Measurements from ENCODE around the gene TNNC2. TPM values are rescaled to one million over a fixed set of nuclear protein-coding genes. Genes with fewer than 3 reads are reported as not detected.

Gene TNNC2
- total and polyA plus RNA-seq, 2 experiments from 2014 or later = 0.83 TPM; not detected in 1

DNA sequence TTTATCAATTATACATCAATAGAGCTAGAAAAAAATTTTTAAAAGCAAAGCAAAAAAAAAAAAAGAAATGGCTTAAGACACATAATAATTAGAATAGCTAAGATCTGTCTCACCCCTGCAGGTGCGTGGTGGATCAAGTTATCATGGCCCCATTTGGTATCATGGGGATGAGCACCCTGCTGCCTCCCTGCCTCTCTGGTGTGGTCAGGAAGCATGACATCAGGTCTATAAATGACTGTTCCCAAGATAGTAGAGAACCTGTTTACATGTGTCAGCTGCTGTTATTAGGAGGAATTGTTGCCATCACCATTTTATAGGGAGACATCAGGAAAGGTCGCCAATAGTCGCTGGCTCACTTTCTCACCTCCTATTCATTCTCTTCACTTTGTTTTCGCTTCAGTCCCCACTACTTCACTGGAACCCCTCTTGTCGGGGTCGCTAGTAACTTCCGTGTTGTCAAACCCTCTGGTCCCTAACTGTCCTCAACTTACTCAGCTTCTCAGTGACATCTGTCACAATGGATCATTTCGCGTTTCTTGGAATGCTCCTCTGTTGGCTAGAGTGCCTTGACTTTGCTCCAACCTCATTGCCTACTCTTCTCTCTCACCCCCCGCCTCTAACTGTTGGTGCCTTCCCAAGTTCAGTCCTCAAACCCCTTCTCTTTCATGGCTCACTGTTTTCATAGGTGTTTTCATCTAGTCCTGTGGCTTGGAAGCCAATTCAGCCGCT lies 30.6 kb downstream of the TNNC2 start:
- in situ Hi-C loops (cut with MboI) = loop anchor here (25.0 kb wide), 1 partner anchor 784 kb away; no protein-coding TSS in a partner anchor
- no peak overlapping the region for H3K27ac ChIP-seq
- peaks cover 37% of the 10 kb centered on the region for H3K36me3 ChIP-seq (ENCODE audit: low read depth)

DNA sequence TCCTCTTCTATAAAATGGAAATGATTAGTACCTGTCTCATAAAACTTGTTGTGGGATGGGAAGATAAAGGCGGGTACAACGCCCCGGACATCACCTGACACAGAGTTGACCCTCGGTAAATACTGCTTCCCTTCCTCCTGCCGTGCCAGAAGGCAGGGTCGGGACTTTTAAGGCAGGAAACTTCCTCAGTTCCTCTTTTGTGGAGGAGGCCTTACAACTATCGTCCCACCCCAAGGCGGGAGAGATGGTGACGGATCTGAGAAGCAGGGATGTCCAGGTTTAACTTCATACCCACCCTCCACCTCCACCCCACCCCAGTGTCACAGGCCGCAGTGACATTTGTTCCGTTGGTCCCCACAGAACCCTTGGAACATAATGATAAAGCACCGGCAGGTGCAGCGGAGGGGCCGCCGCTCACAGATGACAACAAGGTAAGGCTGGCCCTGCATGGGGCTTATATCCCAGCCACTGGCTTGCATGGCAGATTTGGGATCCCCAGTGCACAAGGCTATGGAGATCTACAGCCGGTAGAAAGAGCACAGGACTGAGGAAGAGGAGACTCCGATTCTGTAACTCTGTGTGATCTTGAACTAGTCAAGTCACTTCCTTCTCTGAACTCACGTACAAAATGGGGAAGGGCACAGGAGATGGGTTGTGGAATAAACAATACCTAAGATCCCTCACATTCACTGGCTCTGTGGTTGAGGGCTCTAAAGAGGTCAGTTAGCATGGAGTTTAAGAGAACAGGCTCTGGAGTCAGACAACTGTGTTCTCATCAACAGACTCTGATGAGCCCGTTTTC lies 34.6 kb downstream of the TNNC2 start:
- H3K36me3 ChIP-seq (ENCODE audit: low read depth) = peaks cover 28% of the 10 kb centered on the region
- peak overlapping the region; percentile 90 for H2AFZ ChIP-seq
- no peaks in the 10 kb centered on the region for H4K20me1 ChIP-seq (ENCODE audit: insufficient read depth)
- peak overlapping the region; percentile 73 for H3K27ac ChIP-seq
- no peaks in the 10 kb centered on the region for H3K9me3 ChIP-seq (ENCODE audit: low read depth)
- H3K4me3 ChIP-seq = peak overlapping the region; percentile 97
- peaks cover 25% of the 10 kb centered on the region; the same call in 1 of the 2 replicates for H3F3A ChIP-seq (ENCODE audit: insufficient read depth)
- 25 to 26% methylated on average over 19 of the region's 19 CpGs for WGBS, 2 experiments (ENCODE audit: low coverage in 1 of 2, low lambda C conversion rate in 2 of 2, missing lambda C conversion rate in 2 of 2)
- no peak for DNase-seq
- H3K4me1 ChIP-seq (ENCODE audit: insufficient read depth) = peaks cover 6% of the 10 kb centered on the region; the same call in 1 of the 2 replicates
- H3K9ac ChIP-seq = peak overlapping the region; percentile 98
- in situ Hi-C loops (cut with MboI) = loop anchor here (25.0 kb wide), 1 partner anchor 780 kb away; no protein-coding TSS in a partner anchor
- H3K27me3 ChIP-seq (replicated peaks; ENCODE audit: insufficient read depth) = no peaks in the 10 kb centered on the region
- peaks cover 28% of the 10 kb centered on the region for H3K79me2 ChIP-seq (ENCODE audit: insufficient read depth)
- TF ChIP-seq EZH2 (IDR thresholded peaks at IDR 0.05; ENCODE audit: insufficient read depth, poor library complexity, severe bottlenecking) (no peak), EZH2phosphoT487 (IDR thresholded peaks at IDR 0.05; ENCODE audit: insufficient read depth, low read depth) (no peak)
- H3K9me2 ChIP-seq (ENCODE audit: insufficient read depth) = no peaks in the 10 kb centered on the region
- peak overlapping the region; percentile 98 for H3K4me2 ChIP-seq (ENCODE audit: unreplicated experiment)

More for the DNA sequence above, 30.6 kb downstream of the TNNC2 start:
- Histone ChIP-seq H3K4me1 (ENCODE audit: insufficient read depth) (peaks cover 3% of the 10 kb centered on the region; the same call in 1 of the 2 replicates), H3K79me2 (ENCODE audit: insufficient read depth) (peaks cover 28% of the 10 kb centered on the region), H3F3A (ENCODE audit: insufficient read depth) (peaks cover 18% of the 10 kb centered on the region), H3K9ac (no peak overlapping the region), H3K4me3 (no peak overlapping the region), H3K27me3 (replicated peaks; ENCODE audit: insufficient read depth) (no peaks in the 10 kb centered on the region), H3K4me2 (ENCODE audit: unreplicated experiment) (no peak overlapping the region), H2AFZ (no peak overlapping the region), H4K20me1 (ENCODE audit: insufficient read depth) (no peaks in the 10 kb centered on the region), H3K9me3 (ENCODE audit: low read depth) (no peaks in the 10 kb centered on the region), H3K9me2 (ENCODE audit: insufficient read depth) (no peaks in the 10 kb centered on the region)
- 88 to 90% methylated on average over 11 of the region's 11 CpGs for WGBS, 2 experiments (ENCODE audit: low coverage in 1 of 2, low lambda C conversion rate in 2 of 2, missing lambda C conversion rate in 2 of 2)
- TF ChIP-seq EZH2phosphoT487 (IDR thresholded peaks at IDR 0.05; ENCODE audit: insufficient read depth, low read depth) (no peak), EZH2 (IDR thresholded peaks at IDR 0.05; ENCODE audit: insufficient read depth, poor library complexity, severe bottlenecking) (no peak)
- no peak for DNase-seq

DNA sequence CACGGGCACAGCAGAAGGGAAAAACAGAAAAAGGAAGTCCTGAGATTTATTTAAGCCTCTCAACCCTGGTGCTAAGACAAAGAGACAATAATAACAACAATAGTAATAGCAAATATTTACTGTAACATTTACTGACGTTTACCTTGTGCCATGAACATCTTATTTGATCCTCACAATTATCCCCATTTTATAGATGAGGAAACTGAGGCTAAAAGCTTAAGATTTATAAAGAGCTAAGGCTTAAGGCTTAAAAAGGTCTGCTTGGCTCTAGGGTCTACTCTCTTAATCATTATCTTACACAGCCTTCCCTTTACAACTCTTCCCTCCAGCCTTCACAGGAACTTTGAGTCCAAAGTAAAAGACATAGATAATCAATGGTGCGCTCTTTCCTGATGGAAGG lies 38.8 kb downstream of the TNNC2 start:
- H3F3A ChIP-seq (ENCODE audit: insufficient read depth) = peaks cover 16% of the 10 kb centered on the region; the same call in 1 of the 2 replicates
- H2AFZ ChIP-seq = no peak overlapping the region
- DNase-seq = no peak
- H3K36me3 ChIP-seq (ENCODE audit: low read depth) = no peaks in the 10 kb centered on the region
- no peaks in the 10 kb centered on the region for H4K20me1 ChIP-seq (ENCODE audit: insufficient read depth)
- H3K27ac ChIP-seq = no peak overlapping the region
- 63 to 65% methylated on average over 3 of the region's 3 CpGs for WGBS, 2 experiments (ENCODE audit: low coverage in 1 of 2, low lambda C conversion rate in 2 of 2, missing lambda C conversion rate in 2 of 2)
- H3K4me2 ChIP-seq (ENCODE audit: unreplicated experiment) = no peak overlapping the region
- no peaks in the 10 kb centered on the region for H3K27me3 ChIP-seq (replicated peaks; ENCODE audit: insufficient read depth)
- no peak overlapping the region for H3K9ac ChIP-seq
- no peaks in the 10 kb centered on the region for H3K9me2 ChIP-seq (ENCODE audit: insufficient read depth)
- H3K9me3 ChIP-seq (ENCODE audit: low read depth) = no peaks in the 10 kb centered on the region
- H3K4me3 ChIP-seq = no peak overlapping the region
- in situ Hi-C loops (cut with MboI) = loop anchor here (25.0 kb wide), 1 partner anchor 776 kb away; no protein-coding TSS in a partner anchor
- TF ChIP-seq EZH2 (IDR thresholded peaks at IDR 0.05; ENCODE audit: insufficient read depth, poor library complexity, severe bottlenecking) = no peak
- TF ChIP-seq EZH2phosphoT487 (IDR thresholded peaks at IDR 0.05; ENCODE audit: insufficient read depth, low read depth) = no peak
- H3K4me1 ChIP-seq (ENCODE audit: insufficient read depth) = peaks cover 6% of the 10 kb centered on the region; the same call in 1 of the 2 replicates
- H3K79me2 ChIP-seq (ENCODE audit: insufficient read depth) = peaks cover 16% of the 10 kb centered on the region

DNA sequence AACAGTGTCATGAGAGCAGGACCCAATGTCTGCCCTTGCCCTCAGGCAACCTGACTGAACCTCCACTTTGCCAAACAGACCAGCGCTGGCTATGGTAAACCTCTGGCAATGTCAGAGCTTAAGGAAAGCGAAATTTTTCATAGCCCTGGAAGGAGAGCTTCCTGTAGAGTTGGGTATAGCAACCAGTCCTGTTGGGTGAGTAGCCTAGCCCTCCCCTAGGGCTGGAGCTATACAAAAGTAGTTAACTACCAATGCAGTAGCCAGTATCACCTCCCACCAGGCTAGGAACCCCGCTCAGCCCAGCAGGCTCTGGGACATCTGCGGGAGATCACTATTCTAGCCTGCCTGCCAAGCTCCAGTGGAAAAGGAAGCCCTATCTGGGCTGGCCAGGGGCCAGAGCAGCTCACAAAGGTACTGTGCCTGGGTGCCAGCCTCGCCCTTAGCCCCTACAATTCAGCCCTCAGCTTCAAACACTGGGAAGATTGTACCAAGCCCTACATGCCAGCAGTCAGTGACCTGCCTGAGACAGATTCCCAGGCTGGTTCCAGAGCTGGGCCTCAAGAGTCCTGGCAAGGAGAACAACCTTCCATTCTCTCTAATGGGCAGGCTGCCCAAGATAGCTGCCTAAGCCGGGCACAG lies 43.3 kb downstream of the TNNC2 start:
- DNase-seq = no peak
- TF ChIP-seq EZH2phosphoT487 (IDR thresholded peaks at IDR 0.05; ENCODE audit: insufficient read depth, low read depth) (no peak), EZH2 (IDR thresholded peaks at IDR 0.05; ENCODE audit: insufficient read depth, poor library complexity, severe bottlenecking) (no peak)
- H3K9ac ChIP-seq = no peak overlapping the region

More for the DNA sequence above, 43.3 kb downstream of the TNNC2 start:
- Histone ChIP-seq H2AFZ (no peak overlapping the region), H3F3A (ENCODE audit: insufficient read depth) (peaks cover 45% of the 10 kb centered on the region), H3K4me3 (no peak overlapping the region), H3K9me3 (ENCODE audit: low read depth) (no peaks in the 10 kb centered on the region), H3K36me3 (ENCODE audit: low read depth) (no peaks in the 10 kb centered on the region), H3K4me2 (ENCODE audit: unreplicated experiment) (no peak overlapping the region), H4K20me1 (ENCODE audit: insufficient read depth) (no peaks in the 10 kb centered on the region), H3K27me3 (replicated peaks; ENCODE audit: insufficient read depth) (no peaks in the 10 kb centered on the region), H3K79me2 (ENCODE audit: insufficient read depth) (no peaks in the 10 kb centered on the region), H3K27ac (no peak overlapping the region), H3K9me2 (ENCODE audit: insufficient read depth) (no peaks in the 10 kb centered on the region), H3K4me1 (ENCODE audit: insufficient read depth) (peaks cover 42% of the 10 kb centered on the region)
- in situ Hi-C loops (cut with MboI) = loop anchor here (25.0 kb wide), 1 partner anchor 771 kb away; no protein-coding TSS in a partner anchor
- 91 to 93% methylated on average over 6 of the region's 6 CpGs for WGBS, 2 experiments (ENCODE audit: low coverage in 1 of 2, low lambda C conversion rate in 2 of 2, missing lambda C conversion rate in 2 of 2)

All from GM23248 (cell line).